Inferior parietal cortex (tissue), 1 donor: ENCODE data around the gene NEURL2.
"Not testable (repeated sequence)": the region's sequence is repeated elsewhere in the genome, so short reads cannot be mapped to it uniquely, and the experiment has no call there.

ENCODE experiments used
- DNase-seq: peaks from one replicate; pipeline ENCODE4 v3.0.0-alpha.2; 2016; ENCODE audit errors: extremely low spot score

NEURL2 gene

DNA sequence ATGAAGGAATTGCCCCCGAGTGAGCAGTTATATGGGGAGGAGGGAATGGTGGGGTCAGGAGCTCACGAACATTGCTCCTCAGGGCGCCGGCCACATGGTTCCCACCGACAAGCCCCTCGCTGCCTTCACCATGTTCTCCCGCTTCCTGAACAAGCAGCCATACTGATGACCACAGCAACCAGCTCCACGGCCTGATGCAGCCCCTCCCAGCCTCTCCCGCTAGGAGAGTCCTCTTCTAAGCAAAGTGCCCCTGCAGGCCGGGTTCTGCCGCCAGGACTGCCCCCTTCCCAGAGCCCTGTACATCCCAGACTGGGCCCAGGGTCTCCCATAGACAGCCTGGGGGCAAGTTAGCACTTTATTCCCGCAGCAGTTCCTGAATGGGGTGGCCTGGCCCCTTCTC is 7.3 kb upstream of the NEURL2 start:
- DNase-seq, result no peak

DNA sequence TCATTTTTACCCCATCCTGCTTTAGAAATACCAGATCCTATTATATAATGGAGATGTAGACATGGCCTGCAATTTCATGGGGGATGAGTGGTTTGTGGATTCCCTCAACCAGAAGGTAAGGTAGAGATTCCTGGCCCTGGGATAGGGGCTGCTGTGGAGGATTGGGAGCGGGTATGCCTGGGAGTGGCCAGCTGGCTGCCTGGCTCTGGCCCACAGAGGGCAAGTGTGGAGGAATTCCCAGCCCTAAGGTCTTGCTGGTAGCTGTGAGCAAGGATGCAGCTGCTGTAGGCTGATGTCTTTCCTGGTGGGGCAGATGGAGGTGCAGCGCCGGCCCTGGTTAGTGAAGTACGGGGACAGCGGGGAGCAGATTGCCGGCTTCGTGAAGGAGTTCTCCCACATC is 6.7 kb upstream of the NEURL2 start:
- DNase-seq, result no peak

DNA sequence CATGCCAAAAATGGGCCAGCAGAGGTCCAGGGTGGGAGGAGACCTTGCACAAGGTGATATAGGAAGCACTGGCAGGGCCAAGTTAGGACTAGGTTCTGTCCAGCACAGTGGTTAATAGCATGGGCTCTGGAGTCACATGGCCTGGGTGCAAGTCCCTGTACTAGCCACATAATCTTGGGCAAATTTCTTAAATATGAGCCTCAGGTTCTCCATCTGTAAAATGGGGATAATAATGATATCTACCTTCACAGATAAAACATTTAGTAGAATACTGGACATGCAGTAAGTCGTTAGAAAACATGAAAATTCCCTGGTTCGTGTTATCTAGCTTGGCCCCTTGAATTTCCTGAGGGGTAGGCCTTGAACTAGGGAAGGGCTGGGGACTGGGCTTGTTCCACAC is 6.3 kb upstream of the NEURL2 start:
- DNase-seq, result no peak

DNA sequence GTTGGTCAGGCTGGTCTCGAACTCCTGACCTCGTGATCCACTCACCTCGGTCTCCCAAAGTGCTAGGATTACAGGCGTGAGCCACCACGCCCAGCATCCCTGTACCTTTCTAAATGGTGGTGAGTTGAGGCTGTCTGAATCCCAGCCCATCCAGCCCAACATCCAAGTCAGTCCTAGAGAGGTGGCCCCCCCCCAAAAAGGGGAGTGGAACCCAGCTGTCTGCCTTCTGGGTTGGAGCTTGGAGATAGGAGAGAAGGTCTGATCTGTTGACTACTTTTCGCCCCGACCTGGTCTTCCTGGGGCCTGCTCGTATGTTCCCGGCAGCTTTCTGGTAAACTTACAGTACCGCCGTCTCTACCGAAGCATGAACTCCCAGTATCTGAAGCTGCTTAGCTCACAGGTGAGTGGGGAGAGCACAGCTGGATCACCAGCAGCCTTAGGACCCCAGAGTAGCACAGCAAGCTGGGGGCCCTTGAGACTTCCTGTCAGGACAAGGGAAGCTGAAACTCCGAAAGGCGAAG is 5.7 kb upstream of the NEURL2 start:
- DNase-seq, result no peak

DNA sequence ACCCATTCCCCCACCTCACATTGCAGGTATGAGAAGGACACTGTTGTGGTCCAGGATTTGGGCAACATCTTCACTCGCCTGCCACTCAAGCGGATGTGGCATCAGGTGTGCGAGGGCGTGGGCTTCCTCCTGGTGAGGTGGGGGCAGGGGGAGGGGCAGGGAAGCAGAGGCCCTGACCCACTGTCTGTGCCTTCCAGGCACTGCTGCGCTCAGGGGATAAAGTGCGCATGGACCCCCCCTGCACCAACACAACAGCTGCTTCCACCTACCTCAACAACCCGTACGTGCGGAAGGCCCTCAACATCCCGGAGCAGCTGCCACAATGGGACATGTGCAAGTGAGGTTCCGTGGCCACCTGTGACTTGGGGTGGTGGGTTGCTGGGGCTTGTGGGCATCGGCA is 3.8 kb upstream of the NEURL2 start:
- DNase-seq, result no peak

DNA sequence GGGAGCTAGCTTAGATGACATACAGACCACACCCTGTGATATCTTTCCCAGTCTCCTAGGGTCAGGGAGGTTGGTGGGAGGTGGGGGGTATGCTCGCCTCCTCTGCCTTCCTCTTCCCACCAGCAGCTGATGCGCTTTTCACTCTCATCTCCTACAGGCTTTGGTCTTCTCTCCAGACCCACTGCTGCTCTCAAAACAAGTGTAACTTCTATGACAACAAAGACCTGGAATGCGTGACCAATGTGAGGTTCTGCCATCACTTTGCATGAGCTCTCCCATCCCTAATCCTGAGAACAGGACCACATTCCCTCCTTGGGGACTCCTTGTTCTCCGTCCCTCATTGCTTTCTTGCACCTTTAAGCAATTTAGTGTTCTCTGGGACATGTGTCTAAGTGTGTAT is 2.8 kb upstream of the NEURL2 start:
- no peak for DNase-seq

DNA sequence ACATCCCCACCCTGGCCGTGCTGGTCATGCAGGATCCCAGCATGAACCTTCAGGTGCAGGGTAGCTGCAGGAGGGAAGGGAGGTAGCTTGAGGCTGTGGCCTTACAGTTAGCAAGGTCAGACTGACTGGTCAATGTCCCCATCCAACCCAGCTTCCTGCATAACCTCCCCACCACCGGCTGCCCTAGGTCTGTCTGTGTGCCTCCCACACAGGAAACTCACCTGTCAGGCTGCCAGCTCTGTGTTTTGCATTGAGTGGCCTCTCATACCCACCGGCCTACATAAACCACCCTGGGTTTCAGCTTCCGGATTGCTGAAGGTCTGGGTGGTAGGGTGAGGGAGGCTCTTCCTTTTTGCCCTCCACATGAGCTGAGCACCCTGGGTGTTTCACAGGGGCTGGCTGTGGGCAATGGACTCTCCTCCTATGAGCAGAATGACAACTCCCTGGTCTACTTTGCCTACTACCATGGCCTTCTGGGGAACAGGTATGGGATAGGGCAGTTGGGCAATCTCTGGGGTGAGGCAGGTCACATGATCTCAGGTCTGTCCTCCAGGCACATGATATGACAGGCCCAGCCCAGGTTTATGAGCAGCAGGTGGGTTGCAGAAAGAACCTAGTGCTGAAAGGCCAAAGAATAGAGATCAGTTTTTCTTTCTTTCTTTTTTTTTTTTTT is 2.0 kb upstream of the NEURL2 start:
- DNase-seq, result no peak

DNA sequence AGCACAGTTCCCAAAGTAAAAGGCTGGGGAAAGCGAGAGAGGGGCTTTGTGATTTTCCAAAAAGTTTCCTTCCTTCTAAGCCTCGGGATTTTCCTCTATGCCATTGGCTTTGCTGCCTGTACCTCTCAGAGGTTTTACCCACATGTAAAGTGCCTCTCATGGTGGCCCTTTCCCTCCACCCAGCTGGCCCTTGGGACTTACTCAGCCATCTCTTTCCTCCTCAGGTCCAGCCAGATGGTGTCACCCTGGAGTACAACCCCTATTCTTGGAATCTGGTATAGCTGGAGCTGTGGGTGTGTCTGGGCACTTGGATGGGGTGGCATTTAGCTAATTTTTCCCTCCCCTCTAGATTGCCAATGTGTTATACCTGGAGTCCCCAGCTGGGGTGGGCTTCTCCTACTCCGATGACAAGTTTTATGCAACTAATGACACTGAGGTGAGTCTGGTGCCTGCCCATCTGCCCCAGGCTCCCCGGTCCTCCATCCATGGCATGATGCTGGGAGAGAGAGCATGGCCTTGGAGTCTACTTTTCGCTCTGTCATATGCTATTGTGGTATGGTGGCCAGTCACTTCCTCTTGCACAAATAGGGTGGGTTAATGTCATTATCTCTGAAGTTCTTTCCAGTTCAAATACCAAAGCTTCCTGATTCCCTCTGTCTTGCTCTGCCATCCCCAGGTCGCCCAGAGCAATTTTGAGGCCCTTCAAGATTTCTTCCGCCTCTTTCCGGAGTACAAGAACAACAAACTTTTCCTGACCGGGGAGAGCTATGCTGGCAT is 1.2 kb upstream of the NEURL2 start:
- DNase-seq, result no peak

DNA sequence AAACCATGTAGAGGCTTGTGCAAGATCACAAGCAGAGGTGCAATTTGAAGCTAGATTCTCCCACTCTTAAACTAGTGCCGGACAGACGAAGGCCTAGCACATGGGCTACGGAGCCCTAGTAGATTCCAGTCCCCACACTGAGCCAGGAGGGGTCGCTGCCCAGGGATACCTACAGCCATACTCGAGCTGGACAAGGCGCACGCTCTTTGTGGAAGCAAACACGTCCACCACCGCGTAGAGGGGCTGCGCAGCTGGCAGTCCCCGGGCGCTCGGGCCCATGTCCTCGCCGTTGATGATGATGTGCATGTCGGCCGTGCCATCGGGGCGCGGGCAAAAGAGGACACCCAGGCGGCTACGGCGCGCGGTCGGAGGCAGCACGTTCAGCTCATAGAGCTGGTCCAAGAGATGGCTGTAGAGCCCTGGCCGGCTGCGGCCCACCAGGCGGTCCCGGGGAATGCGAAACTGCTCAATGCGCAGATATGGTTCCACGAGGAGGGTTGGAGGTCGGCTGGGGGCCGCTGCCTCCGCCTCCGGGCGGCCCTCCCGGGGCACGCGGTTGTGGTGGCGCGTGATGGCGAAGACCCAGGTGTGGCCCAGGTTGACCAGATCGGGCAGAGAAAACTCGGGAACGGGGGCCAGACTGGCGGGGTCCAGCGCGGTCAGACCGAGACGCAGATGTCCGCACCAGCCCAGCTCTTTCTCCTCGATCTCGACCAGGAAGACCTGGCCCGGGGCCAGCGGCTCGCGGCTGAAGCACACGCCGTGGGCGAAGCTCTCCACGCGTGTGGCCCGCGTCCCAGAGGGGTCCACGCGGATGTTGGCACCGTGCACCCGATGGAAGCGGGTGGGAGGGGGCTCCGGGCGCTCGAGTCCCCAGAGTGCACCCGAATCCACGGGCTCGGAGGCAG is 677 bp downstream of the NEURL2 start:
- peak; percentile 63 for DNase-seq

DNA sequence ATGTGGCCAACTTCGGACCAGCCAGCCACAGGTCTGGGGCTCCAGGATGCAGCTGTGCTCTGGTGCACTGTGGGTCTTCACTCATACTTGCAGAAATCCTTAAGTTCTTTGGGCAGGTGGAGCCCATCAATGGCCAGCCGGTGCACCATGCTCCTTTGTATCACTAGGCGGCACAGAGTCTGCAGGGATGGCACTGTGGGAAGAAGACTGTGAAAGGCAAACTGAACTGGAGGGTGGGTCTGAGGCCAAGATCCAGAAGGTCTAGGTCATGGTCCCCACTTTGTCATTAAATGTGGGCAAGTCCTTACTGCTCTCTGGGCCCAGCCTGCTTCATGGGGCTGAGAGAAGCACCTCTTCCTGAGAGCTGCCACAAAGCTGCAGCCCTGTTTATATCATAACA is 2.3 kb downstream of the NEURL2 start:
- no peak for DNase-seq

DNA sequence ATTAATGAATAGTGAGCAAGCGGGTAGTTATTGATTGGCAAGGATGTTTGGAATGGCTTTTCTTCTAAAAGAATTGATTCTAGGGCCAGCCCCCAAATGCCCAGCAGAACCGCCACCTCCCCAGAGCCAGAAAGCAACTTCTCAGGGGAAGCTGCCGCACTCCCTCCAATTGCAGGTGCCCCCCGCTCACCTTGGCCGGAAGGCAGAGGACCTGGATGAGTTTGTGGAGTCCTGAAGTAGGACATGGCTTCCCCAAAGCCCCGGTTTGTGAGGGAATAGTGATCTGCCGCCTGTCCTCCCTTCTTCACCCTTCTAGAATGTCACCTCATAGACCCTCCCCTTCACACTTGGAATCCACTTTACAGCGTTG is 3.7 kb downstream of the NEURL2 start, which contains the start of gene SPATA25:
SPATA25 (minus strand) TSS at position 277 of the 370 bp plus-strand sequence; CDS start at position 245, 32 bp downstream.
- no peak for DNase-seq

DNA sequence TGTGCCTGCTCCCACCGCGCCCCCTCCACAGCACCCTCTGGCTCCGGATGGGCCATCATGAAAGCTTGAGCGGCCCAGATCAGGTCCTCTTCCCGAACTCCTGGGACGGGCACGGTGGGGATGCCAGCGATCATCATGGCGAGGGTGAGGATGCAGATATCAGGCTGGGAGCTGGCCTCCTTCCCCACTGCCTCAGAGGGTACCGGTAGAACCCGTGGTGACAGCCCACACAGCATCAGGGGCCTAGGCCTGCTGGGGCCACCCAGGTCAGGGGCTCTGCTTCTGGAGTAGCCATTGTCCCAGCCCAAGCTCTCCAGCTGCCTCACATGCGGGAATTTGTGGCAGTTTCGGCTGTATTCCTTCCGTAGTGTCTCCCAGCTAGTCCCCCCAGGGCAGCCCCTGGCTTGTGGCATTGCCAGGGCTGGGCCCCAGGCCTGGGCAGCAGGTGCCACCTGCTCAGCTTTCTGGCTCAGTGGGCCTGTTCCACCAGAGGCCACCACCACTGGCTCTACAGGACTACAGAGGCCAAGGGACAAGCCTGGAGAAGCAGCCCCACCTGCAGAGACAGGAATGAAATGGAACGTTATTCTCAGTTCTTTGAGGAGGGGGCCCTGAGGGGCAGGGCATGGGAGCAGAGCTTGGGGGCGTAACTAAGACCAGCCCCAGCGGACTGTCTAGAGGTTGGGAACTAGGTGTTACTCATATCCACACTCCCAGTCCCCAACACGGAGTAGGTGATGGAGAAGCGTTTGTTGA is 4.2 kb downstream of the NEURL2 start:
- no peak for DNase-seq

DNA sequence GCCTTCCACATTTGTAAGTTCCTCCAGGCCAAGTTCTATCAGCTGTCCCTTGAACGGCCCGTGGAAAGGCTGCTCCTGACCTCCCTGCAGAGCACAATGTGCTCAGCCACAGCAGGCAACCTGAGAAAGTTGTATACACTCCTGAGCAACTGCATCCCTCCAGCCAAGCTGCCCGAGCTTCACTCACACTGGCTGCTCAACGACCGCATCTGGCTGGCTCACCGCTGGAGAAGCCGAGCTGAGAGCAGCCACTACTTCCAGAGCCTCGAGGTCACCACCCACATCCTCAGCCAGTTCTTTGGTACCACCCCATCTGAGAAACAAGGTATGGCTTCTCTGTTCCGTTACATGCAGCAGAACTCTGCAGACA is 7.9 kb downstream of the NEURL2 start:
- no peak for DNase-seq

DNA sequence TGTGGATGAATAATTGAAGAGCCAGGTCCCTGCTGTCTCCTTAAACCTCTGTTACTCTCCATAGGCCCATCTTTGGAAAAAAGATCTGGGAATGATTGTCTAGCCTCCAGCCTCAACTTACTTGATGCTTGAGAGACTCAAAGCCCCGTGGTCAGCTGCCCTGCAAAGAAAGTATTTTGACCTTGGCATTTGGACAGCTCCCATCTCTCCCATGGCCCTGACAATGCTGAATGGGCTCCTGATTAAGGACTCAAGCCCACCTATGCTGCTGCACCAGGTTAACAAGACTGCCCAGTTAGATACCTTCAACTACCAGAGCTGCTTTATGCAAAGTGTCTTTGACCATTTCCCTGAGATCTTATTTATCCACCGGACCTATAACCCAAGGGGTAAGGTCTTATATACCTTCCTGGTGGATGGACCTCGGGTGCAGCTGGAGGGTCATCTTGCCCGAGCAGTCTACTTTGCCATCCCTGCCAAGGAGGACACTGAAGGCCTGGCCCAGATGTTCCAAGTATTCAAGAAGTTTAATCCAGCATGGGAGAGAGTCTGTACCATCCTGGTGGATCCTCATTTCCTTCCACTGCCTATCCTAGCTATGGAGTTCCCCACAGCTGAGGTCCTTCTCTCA is 8.4 kb downstream of the NEURL2 start:
- no peak for DNase-seq

DNA sequence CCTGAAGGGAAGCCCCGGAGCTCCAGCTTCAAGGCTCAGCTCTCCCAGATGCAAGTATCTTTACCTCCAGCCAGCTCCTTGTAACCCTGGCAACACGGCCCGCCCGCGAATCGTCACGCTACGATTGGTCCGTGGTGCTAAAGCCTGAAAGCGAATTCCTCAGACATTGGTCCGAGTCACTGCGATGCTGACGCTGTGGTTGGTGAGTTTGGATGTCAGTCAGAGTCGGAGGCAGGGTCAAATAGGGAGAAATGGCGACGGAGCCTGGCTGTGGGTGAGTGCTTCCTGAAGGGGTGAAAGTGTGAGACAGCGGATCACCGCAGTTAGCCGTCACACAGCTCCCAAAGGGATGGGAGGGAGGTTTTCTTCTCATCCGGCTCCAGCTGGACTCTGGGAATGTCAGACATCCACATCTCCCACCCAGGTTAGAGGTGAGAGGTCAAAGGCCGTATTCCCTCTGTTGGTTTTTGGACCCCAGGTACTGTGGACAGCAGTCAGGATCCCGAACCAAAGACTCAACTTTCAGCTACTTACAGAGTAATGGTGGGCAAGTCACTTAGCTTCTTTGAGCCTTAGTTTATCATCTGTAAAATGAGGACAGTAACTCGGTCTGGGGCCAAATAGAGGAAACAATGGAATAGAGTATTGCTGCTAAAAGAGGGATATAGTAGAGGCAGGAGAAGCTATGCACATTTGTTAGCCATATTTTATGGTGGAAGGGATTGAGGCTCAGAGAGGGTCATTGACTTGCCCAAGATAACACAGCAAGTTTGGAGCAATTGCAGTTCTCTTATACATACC is 9.8 kb downstream of the NEURL2 start, which contains the start of gene ZSWIM1:
ZSWIM1 (plus strand) TSS at position 240 of the 801 bp plus-strand sequence. CDS start 1,366 bp downstream, outside the sequence.
- peak; percentile 100 for DNase-seq

DNA sequence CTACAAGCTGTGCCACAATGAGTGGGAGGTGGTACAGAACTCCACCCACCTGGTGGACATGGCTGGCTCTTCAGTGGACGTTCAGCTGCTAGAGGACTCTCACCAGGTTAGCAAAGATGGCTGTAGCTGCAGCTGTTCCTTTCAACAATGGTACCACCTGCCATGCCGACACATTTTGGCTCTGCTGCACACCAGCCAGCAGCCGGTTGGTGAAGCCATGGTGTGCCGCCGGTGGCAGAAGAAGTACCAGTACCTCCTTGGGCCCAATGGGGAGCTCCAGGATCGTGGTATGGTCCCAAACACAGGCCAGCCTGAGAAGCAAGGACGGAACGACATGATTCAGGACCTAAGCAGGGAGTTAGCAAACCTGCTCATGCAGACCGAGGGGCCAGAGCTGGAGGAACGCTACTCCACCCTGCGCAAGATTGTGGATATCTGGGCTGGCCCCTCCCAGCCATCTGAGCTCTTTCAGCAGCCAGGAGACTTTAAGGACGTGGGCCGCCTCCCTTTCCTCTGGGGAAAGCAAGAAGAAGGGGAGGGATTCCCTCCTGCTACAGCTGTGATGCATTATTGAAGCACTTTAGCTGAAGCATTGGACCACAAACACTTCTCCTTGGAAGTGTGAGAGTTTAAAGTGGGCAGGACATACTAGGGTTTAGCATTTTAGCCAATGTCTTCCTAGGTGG is 12.8 kb downstream of the NEURL2 start:
- DNase-seq, result no peak

DNA sequence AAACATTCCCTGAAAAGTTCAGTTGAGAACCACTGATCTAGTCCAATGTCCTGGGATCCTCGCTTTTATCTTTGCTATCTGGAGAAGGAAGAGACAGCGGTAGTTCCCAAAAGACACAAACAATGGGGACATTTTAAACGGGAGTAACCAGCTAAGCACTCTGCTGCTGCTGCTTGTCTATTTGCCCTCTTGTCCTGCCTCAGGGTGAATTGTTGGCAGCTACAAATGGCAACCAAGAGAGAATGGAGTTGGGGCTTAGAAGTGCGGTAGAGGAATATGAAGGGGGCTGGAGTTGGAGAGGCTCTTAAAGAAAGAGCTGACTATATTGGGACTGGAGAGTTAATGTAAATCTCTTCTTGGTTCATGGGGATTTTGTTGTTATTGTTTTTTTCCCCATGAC is 16.4 kb downstream of the NEURL2 start:
- DNase-seq, result no peak

DNA sequence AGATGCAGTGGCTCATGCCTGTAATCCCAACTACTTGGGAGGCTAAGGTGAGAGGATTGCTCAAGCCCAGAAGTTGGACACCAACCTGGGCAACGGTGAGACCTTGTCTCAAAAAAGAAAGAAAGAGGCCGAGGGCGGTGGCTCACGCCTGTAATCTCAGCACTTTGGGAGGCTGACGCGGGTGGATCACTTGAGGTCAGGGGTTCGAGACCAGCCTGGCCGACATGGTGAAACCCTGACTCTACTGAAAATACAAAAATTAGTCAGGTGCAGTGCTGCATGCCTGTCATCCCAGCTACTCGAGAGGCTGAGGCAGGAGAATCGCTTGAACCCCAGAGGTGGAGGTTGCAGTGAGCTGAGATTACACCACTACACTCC is 16.9 kb downstream of the NEURL2 start:
- not testable (repeated sequence) for DNase-seq

DNA sequence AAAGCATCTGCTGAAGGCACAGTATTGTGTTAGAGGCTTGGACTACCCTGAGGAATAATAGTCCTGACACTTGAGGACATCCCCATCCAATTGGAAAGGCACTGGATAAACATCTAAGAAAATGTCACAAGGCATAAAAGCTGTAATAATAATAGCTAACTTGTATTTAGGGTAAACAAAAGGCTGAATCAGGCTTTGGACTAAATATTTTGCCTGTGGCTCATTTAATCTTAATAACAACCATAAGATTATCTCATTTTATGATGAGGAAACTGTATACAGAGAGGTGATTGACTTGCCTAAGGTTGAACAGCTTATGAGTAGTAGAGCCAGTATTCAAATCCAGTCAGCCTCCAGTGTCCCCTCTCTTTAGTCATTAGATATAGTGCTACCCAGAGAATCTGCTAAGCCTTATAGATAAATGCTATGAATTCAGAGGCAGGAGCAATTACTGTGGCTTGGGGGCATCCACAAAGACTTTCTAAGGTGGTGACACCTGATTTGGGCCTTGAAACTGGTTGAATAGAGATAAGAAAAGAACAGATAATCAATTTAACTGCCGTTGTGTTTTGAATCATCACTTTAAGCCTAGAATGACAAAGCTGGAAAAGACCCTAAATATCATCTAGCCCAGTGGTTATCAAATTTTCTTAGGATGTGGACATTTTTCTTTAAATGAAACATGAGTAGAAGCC is 17.5 kb downstream of the NEURL2 start:
- no peak for DNase-seq
